GM21360 (cell line): ENCODE measurements around the gene E2F4.

Experiments used
- ATAC-seq: cut with Tn5 transposase; IDR thresholded peaks from one replicate; pipeline ENCODE4 v1.9.1; 2021; ENCODE audit warnings: mild to moderate bottlenecking, moderate library complexity; ENCODE audit not compliant: unreplicated experiment

E2F4 gene

DNA sequence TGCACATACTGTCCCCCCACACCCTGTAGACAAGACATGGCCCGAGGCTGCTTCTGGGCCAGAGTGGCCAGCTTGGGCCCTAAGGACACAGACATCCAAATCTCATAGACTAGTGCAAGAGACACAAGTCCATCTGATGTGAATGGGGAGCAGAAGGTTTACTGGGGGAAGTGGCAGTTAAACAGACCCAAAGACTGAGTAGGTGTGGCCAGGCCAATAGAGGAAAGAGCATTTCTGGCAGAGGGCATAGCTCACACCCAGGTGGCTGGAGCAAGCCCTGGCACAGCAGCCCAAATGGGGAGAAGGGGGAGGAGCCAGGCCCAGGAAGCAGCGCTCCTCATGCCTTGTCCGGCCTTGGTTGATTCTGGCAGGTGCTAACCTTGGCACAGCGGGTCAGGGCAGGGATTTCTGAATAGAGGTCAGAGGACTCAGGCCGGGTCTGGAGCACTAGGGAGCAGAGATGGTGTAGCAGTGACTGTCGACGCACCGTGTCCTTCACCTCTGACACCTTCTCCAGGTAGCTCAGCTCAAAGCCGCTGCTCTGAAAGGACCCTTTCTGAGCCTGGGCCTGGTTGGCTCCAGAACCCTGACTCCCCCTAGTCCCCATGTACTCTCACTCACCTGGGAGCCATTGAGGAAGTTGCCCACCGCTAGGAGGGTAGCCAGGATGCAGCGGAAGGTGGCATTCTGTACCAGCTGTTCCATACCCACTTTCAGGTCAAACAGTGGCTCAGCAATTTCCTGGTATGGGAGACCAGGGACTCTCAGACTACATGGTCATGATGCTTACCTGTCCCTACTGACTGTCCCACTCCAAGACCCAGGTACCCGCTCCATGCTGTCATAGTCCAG lies 39.1 kb downstream of the E2F4 start:
- no peak for ATAC-seq

DNA sequence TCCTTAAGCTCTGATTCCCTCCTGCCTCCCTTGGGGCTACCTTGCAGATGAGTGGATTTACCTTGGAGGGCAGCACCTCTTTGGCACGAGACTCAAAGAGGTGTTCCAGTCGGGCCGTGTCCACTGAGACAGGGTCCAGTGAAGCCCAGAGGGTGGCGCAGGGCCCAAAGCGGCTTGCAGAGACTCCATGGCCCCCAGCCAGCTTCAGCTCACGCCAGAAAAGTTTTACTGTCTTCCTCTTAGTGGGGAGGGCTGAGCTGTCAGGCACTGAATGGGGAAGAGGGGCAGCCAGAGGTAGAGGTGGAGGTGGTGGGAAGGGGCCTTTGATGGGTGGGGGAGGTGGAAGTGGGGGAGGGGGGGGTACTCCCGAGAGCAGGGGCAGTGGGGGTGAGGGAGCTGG lies 41.6 kb downstream of the E2F4 start:
- ATAC-seq = no peak

DNA sequence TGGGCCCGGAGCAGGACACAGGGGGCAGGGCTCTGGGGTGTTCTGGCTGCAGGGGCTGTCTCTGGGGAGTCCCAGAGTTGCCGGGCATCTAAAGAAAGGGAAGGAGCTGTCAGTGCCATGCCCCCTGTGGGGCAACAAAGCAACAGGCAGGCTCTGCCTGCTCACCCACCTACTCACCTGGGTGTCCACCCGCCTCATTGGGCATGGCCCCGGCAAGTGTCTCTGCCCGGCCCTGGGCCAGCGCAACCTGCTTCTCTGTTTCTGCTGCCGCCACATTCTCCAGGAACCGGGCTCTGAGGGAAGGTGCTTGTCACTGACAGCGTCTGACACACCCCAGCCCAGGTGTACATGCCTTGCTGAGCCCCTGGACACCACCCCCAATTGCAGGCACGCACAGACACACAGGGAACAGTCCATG lies 42.2 kb downstream of the E2F4 start:
- no peak for ATAC-seq

DNA sequence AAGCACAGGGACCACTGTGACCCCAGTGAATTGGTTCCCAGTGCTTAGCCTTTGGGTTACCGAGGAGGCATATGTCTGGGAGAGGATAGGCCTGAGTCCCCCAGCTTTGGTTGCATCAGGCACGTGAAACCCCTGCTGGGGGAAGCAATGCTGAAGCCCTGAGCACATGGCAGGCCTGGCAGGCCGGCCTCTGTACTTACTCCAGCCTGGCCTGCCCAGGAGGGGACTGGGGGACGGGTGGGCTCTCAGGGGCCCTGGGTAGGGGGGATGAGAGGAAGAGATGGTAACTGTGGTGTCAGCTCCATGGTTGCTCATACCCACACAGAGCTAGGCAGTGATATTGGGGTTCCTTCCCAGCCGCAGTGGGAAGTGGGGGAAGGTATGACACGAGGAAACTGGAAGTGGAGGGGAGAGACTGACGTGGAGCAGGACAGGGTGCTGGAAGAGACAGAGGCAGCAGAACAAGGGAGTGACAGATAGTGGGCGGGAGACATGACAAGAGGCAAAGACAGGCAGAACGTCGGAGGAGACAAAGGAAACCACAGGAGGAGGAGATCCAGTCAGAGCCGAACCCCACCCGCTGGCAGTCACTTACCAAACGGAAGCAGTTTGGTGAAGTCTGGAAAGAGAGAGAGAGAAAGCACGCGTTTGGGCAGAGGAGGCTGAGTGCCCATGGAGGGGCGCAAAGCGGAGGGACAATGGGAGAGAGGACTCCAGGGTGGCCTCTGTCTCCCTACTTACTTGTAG lies 44.0 kb downstream of the E2F4 start:
- ATAC-seq = no peak

- ATAC-seq = no peak
These were observed 44.8 kb downstream of the E2F4 start for GRCh38 chr16:67236563-67237395.

- ATAC-seq = no peak
These were observed 45.7 kb downstream of the E2F4 start for GRCh38 chr16:67237396-67238277.

DNA sequence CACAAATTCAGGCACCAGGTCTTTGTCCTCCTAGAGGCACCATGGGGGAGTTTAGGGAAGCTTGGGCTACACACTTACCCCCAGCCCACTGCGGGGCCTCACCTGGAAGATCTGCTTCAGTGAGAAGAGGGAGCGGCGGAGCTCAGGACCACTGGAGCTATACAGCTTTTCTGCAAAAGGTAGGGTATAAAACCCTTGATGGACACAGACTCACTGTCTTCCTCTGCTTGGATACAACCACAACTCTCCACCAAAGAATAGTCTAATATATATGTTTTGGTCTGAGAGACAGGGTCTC lies 46.3 kb downstream of the E2F4 start:
- ATAC-seq = no peak

DNA sequence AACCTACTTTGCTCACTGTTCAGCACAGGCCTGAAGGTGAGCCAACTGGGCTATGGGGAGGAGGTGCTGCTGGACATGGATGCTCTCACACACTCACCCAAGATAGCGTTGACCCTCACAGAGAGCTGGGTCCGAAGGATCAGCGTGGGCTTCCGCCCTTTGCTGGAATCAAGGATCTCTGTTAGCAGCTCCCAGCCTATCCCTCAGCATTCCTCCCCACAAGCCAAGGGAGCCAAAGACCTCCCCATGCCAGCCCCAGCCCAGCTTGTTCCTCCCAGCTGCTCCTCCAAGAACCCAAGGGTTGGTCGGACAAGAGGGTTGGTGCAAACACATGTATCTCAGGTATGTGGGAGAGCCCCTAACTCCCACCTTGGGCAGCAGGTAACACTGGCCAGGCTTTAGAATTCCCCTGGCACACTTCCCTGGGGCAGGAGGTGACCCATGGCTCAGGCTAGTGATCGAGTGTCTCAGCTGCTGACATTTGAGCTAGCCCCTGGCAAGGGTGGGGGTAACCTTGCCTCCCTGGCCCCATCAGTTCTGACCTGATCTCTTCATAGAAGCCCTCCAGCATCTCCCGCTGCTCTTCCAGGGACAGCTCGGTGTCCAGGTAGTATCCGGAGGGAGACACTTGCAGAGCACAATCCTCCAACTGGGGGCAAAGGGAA lies 47.0 kb downstream of the E2F4 start:
- no peak for ATAC-seq

- no peak for ATAC-seq
These were observed 48.6 kb downstream of the E2F4 start for GRCh38 chr16:67240506-67240905.

DNA sequence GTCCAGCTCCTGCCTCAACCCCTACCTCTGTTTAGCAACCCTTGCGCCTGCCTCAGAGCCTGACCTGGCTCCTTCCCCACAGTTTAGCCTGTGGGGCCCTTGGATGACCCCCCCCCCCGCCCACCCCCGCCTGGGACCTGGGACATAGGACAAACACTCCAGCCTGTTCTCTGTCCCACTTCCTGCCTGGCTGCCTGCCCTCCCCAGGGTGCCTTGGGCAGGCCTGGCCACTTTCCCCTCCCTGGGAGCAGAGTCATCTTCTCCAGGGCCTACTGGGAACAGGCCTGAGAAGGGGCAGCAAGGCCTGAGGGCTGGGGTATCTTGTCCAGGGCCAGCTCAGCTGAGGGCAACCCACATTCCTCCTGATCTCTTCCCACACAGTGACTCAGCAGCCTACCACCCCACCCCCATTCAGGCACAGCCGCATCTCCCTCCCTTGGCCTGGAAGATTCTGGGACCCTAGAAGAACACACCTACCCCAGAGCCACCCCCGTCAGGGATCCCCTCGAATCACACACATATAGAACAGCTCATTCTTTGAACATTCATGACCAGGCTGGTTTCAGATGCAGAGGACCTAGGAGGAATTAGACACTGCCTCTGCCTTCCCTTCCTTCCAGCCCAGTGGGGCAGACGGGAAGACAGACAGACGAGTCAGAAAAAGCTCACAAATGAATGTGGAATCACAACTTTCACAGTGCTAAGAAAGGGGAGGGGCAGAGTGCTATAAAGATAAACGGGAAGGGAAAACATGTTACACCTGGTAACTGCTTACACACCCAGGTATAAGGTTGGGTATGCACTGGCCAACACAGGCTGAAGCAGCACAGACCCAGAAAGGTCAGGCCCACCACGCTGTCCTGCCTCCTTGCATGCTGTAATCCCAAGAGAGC lies 49.3 kb downstream of the E2F4 start:
- ATAC-seq = no peak

GRCh38 chr16:67242138-67242730 lies 50.3 kb downstream of the E2F4 start:
- ATAC-seq = no peak

DNA sequence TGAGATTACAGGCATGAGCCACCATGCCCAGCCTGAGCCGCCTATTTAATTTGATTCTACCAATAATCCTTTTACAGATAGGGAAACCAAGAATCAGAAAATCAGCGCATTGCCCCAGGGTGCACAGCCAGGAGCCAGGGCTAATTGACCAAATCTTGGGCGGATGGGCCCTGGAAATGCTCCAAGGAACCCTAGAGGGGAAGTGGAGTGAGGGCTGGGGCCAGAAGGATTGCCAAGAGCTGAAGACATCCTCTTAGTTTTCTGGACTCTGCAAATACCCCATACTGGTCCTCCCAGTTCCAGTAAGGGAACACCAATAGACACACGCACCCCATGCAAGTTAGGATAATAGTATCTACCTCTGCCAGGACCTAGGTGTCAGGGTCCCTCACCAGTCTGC lies 51.5 kb downstream of the E2F4 start:
- ATAC-seq = no peak

DNA sequence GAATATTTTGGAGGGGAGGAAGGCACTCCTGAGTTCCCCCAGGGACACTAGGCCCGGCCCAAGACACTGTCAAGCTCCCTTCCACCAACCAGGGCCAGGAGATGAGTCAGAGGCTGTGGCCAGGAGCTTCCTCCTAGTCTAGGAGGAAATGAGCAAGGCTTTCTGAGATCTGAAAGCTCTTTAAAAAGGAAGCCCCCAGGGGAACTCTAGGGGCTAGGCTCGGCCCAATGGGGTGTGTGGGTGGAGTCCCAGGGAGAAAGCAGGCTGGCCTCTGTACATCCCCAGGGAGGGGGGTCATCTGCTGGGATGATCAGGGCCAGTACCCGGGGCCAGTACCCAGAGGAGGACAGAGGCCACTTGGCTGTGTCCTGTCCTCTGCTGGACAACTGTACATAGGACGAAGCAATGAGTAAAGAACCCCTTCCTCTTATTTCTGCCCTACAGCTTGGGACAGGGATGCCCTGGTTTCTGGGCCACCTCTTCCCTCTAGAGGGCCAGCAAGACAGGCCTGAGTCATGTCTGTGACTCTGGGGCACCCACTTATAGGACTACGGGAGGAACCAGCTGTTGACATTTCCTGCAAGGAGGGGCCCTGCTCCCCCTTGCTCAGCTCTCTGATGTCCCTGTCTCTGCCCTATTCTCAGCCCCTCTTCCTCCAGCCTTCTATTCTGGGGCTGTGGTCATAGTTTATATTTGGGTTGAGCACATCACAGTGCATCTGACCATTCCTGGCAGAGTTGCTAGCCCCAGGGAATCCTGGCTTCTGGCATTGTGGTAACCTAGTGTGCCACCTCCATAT lies 52.6 kb downstream of the E2F4 start:
- peak; percentile 49 for ATAC-seq

GRCh38 chr16:67245186-67245585 lies 53.2 kb downstream of the E2F4 start:
- no peak for ATAC-seq

DNA sequence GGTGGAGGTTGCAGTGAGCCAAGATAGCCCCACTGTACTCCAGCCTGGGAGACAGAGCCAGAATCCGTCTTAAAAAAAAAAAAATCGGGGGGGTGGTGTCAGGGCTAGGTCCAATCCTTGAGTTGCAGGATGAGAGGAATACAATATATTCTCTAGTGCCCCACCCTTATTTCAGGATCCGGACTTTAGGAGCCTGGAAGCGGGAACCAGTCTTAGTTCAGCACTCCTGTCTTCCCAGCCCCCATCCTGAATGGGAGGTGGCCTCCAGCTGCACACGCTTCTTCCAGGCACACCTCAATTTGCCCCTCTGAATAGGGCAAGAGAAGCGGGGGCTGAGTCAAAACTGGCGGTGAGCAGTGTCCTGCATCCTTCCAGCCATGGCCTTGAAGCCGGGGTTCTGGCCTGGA lies 53.7 kb downstream of the E2F4 start:
- no peak for ATAC-seq

DNA sequence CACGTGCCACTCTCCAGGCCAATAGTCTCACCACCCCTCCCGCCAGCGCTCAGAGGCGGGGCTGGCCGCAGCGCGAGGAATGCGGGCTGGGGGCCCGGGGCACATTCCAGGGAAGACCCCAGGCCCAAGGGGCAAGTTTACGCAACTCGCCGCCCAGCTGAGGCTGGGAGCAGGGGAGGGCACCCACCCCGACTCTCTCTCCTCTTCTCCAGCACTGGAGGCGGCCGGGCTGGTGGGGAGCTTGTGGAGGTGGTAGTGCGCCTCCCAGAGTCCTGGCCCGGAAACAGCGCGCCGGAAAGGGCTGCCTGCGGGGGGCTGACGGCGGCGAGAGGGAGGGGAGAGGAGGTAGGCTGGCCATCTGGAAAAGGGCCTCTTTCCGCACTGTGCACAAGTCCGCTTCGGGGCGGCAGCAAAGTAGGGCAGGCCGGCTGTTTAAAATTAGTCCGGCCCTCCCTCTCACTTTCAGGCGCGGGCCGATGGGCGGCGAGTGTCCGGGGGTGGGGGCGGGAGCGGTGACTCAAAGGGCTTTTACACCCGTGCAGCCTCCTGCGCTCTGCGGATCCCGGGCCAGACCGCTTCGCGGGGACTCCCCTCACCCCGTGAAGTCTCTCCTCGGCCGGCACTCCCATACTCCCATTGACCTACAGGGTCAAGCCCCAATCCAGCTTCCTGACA lies 54.3 kb downstream of the E2F4 start:
- ATAC-seq = no peak

GRCh38 chr16:67246756-67247191 lies 54.8 kb downstream of the E2F4 start:
- no peak for ATAC-seq
